ENCODE measurements around the gene EYS. TPM values are rescaled to one million over a fixed set of nuclear protein-coding genes. Genes with fewer than 3 reads are reported as not detected.

EYS gene
- total and polyA plus RNA-seq, 2 experiments from 2014 or later = 0.04 TPM; not detected in 1

- no peak for DNase-seq
- no peaks in the 10 kb centered on the region for H3K27me3 ChIP-seq (replicated peaks; ENCODE audit: insufficient read depth)
- no peak overlapping the region for H2AFZ ChIP-seq
- H3K4me3 ChIP-seq = no peak overlapping the region
- 60% methylated on average over 2 of the region's 2 CpGs for WGBS, 2 experiments (ENCODE audit: low coverage in 1 of 2, low lambda C conversion rate in 2 of 2, missing lambda C conversion rate in 2 of 2)
- H3K79me2 ChIP-seq (ENCODE audit: insufficient read depth) = no peaks in the 10 kb centered on the region
- no peaks in the 10 kb centered on the region for H3F3A ChIP-seq (ENCODE audit: insufficient read depth)
- H3K9ac ChIP-seq = no peak overlapping the region
- H3K9me2 ChIP-seq (ENCODE audit: insufficient read depth) = no peaks in the 10 kb centered on the region
- H3K9me3 ChIP-seq (ENCODE audit: low read depth) = no peaks in the 10 kb centered on the region
- H3K27ac ChIP-seq = no peak overlapping the region
- H3K4me1 ChIP-seq (ENCODE audit: insufficient read depth) = no peaks in the 10 kb centered on the region
- in situ Hi-C loops (cut with MboI) = no loop called here
- H4K20me1 ChIP-seq (ENCODE audit: insufficient read depth) = no peaks in the 10 kb centered on the region
- H3K4me2 ChIP-seq (ENCODE audit: unreplicated experiment) = no peak overlapping the region
- no peaks in the 10 kb centered on the region for H3K36me3 ChIP-seq (ENCODE audit: low read depth)
- no peak for TF ChIP-seq EZH2 (IDR thresholded peaks at IDR 0.05; ENCODE audit: insufficient read depth, poor library complexity, severe bottlenecking)
- no peak for TF ChIP-seq EZH2phosphoT487 (IDR thresholded peaks at IDR 0.05; ENCODE audit: insufficient read depth, low read depth)
These were observed 1167.1 kb downstream of the EYS start for GRCh38 chr6:64539917-64540316.

DNA sequence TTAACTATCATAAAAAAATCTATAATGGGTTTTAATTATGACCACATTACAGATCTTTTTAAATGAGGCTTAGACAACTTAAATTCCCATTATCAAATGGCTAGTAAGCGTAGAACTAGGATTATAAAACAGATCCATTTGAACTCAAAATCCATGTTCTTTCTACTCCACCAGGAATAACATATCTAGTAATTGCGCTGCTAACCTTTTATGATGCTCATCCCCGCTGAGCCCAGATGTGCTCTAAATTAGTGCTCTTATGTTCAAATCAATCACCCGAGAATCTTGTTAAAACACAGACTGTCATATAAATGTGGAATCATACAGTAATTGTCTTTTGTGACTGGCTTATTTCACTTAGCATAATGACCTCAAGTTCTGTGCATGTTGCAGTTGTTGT lies 1168.3 kb downstream of the EYS start:
- Histone ChIP-seq H3K27me3 (replicated peaks; ENCODE audit: insufficient read depth) (no peaks in the 10 kb centered on the region), H3K79me2 (ENCODE audit: insufficient read depth) (no peaks in the 10 kb centered on the region), H3K4me2 (ENCODE audit: unreplicated experiment) (no peak overlapping the region), H3K36me3 (ENCODE audit: low read depth) (no peaks in the 10 kb centered on the region), H3K4me1 (ENCODE audit: insufficient read depth) (no peaks in the 10 kb centered on the region), H2AFZ (no peak overlapping the region), H3K4me3 (no peak overlapping the region), H3K9me2 (ENCODE audit: insufficient read depth) (no peaks in the 10 kb centered on the region), H3K9me3 (ENCODE audit: low read depth) (no peaks in the 10 kb centered on the region), H4K20me1 (ENCODE audit: insufficient read depth) (no peaks in the 10 kb centered on the region), H3K9ac (no peak overlapping the region), H3F3A (ENCODE audit: insufficient read depth) (no peaks in the 10 kb centered on the region), H3K27ac (no peak overlapping the region)
- in situ Hi-C loops (cut with MboI) = no loop called here
- TF ChIP-seq EZH2phosphoT487 (IDR thresholded peaks at IDR 0.05; ENCODE audit: insufficient read depth, low read depth) (no peak), EZH2 (IDR thresholded peaks at IDR 0.05; ENCODE audit: insufficient read depth, poor library complexity, severe bottlenecking) (no peak)
- 45 to 53% methylated on average over 4 of the region's 4 CpGs for WGBS, 2 experiments (ENCODE audit: low coverage in 1 of 2, low lambda C conversion rate in 2 of 2, missing lambda C conversion rate in 2 of 2)
- DNase-seq = no peak

- in situ Hi-C loops (cut with MboI) = no loop called here
- DNase-seq = no peak
- no peak overlapping the region for H3K27ac ChIP-seq
- H3K9me2 ChIP-seq (ENCODE audit: insufficient read depth) = no peaks in the 10 kb centered on the region
- no peaks in the 10 kb centered on the region for H4K20me1 ChIP-seq (ENCODE audit: insufficient read depth)
- no peaks in the 10 kb centered on the region for H3F3A ChIP-seq (ENCODE audit: insufficient read depth)
- no peaks in the 10 kb centered on the region for H3K36me3 ChIP-seq (ENCODE audit: low read depth)
- 71 to 77% methylated on average over 2 of the region's 2 CpGs for WGBS, 2 experiments (ENCODE audit: low coverage in 1 of 2, low lambda C conversion rate in 2 of 2, missing lambda C conversion rate in 2 of 2)
- H3K27me3 ChIP-seq (replicated peaks; ENCODE audit: insufficient read depth) = no peaks in the 10 kb centered on the region
- H3K9me3 ChIP-seq (ENCODE audit: low read depth) = no peaks in the 10 kb centered on the region
- H2AFZ ChIP-seq = no peak overlapping the region
- no peak overlapping the region for H3K9ac ChIP-seq
- no peaks in the 10 kb centered on the region for H3K79me2 ChIP-seq (ENCODE audit: insufficient read depth)
- no peak overlapping the region for H3K4me3 ChIP-seq
- H3K4me2 ChIP-seq (ENCODE audit: unreplicated experiment) = no peak overlapping the region
- no peak for TF ChIP-seq EZH2phosphoT487 (IDR thresholded peaks at IDR 0.05; ENCODE audit: insufficient read depth, low read depth)
- TF ChIP-seq EZH2 (IDR thresholded peaks at IDR 0.05; ENCODE audit: insufficient read depth, poor library complexity, severe bottlenecking) = no peak
- no peaks in the 10 kb centered on the region for H3K4me1 ChIP-seq (ENCODE audit: insufficient read depth)
These were observed 1179.1 kb downstream of the EYS start for GRCh38 chr6:64527899-64528298.

DNA sequence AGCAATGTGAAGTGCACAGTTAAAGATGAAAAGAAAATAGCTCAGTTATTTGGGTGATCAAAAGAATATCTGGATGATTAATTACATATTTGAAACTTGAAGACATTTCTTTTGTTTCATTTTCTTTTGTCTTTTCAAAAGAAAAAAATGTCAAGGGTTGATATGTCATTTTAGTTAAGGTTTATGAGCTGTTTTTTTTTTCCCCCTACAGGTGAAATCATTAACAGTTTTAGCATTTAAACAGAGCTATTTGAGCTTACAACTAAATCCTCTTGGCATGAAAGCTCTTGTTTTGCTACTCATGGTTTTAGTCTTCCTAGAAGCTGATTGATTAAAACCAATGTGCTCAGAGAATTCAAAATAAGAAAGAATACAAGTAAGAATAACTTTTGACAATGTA lies 1184.2 kb downstream of the EYS start:
- no peak for TF ChIP-seq EZH2 (IDR thresholded peaks at IDR 0.05; ENCODE audit: insufficient read depth, poor library complexity, severe bottlenecking)
- no peak for TF ChIP-seq EZH2phosphoT487 (IDR thresholded peaks at IDR 0.05; ENCODE audit: insufficient read depth, low read depth)
- in situ Hi-C loops (cut with MboI) = no loop called here

DNA sequence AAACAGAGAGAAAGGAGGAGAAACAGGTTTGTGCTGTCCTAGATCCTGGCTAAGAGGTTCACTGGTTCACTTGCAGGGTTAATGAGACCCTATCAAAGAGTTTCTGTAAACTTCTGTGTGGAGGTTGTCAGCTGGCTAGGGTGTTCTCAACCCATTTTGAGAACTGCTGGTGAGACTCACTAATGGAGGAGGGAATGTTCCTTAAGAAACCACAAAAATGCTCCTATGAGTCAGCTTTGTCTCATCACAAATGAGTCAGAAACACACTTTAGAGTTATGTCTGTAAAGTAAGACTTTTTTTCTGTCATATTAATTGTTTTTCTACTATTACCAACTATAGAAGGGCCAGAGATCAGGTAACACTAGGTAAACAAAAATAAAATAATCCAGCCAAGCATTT lies 1187.0 kb downstream of the EYS start:
- H3K4me3 ChIP-seq = no peak overlapping the region
- H3F3A ChIP-seq (ENCODE audit: insufficient read depth) = peaks cover 3% of the 10 kb centered on the region; the same call in 1 of the 2 replicates
- H3K79me2 ChIP-seq (ENCODE audit: insufficient read depth) = no peaks in the 10 kb centered on the region
- peaks cover 11% of the 10 kb centered on the region for H3K4me1 ChIP-seq (ENCODE audit: insufficient read depth)
- H2AFZ ChIP-seq = peak overlapping the region; percentile 77
- no peaks in the 10 kb centered on the region for H3K9me2 ChIP-seq (ENCODE audit: insufficient read depth)
- H3K27ac ChIP-seq = no peak overlapping the region
- peak overlapping the region; percentile 61 for H3K4me2 ChIP-seq (ENCODE audit: unreplicated experiment)
- no peaks in the 10 kb centered on the region for H3K36me3 ChIP-seq (ENCODE audit: low read depth)
- in situ Hi-C loops (cut with MboI) = no loop called here
- no peak for TF ChIP-seq EZH2phosphoT487 (IDR thresholded peaks at IDR 0.05; ENCODE audit: insufficient read depth, low read depth)
- no peak for TF ChIP-seq EZH2 (IDR thresholded peaks at IDR 0.05; ENCODE audit: insufficient read depth, poor library complexity, severe bottlenecking)
- peak; percentile 93 for DNase-seq
- H4K20me1 ChIP-seq (ENCODE audit: insufficient read depth) = no peaks in the 10 kb centered on the region
- no peak overlapping the region for H3K9ac ChIP-seq
- H3K9me3 ChIP-seq (ENCODE audit: low read depth) = no peaks in the 10 kb centered on the region
- no peaks in the 10 kb centered on the region for H3K27me3 ChIP-seq (replicated peaks; ENCODE audit: insufficient read depth)

More for the DNA sequence above, 1184.2 kb downstream of the EYS start:
- Histone ChIP-seq H3K27me3 (replicated peaks; ENCODE audit: insufficient read depth) (no peaks in the 10 kb centered on the region), H3K79me2 (ENCODE audit: insufficient read depth) (no peaks in the 10 kb centered on the region), H3F3A (ENCODE audit: insufficient read depth) (peaks cover 3% of the 10 kb centered on the region; the same call in 1 of the 2 replicates), H3K4me3 (no peak overlapping the region), H2AFZ (no peak overlapping the region), H3K9ac (no peak overlapping the region), H3K4me2 (ENCODE audit: unreplicated experiment) (no peak overlapping the region), H3K4me1 (ENCODE audit: insufficient read depth) (peaks cover 11% of the 10 kb centered on the region), H3K9me2 (ENCODE audit: insufficient read depth) (no peaks in the 10 kb centered on the region), H3K9me3 (ENCODE audit: low read depth) (no peaks in the 10 kb centered on the region), H3K27ac (no peak overlapping the region), H3K36me3 (ENCODE audit: low read depth) (no peaks in the 10 kb centered on the region), H4K20me1 (ENCODE audit: insufficient read depth) (no peaks in the 10 kb centered on the region)
- DNase-seq = no peak

Measured in GM23248 (cell line).